Small intestine (tissue), 7 donors: ENCODE data around the gene ZNF785. TPM values are rescaled to one million over a fixed set of nuclear protein-coding genes. Genes with fewer than 3 reads are reported as not detected.
A peak's percentile ranks its signal among the peaks of the same experiment; 100 is the strongest.

Experiments used
- DNase-seq, 2 donors: peaks; one replicate each; pipeline versions ENCODE4 v3.0.0 to v3.0.0-alpha.2; 2013
- FAIRE-seq: peaks from 2 replicates; lab custom pipeline; 2012; peaks lifted over from hg19 to GRCh38; lab: Jason Lieb, UNC
- H3K27ac ChIP-seq, 3 donors: one replicate each; pipeline ENCODE4 v1.5.1; 2013; ENCODE audit warnings: low read length in 2 of 3, mild to moderate bottlenecking in 2 of 3, control low read depth in 1 of 3, inconsistent platforms in 1 of 3, low read depth in 1 of 3, moderate library complexity in 1 of 3
- H3K27me3 ChIP-seq, 3 donors: one replicate each; pipeline ENCODE4 v1.6.1; 2013; ENCODE audit warnings: low read length in 3 of 3, inconsistent platforms in 1 of 3; ENCODE audit not compliant: control insufficient read depth in 3 of 3, insufficient read depth in 3 of 3
- H3K36me3 ChIP-seq, 3 donors: one replicate each; pipeline ENCODE4 v1.6.1; 2013; ENCODE audit warnings: low read length in 3 of 3, inconsistent platforms in 1 of 3, low read depth in 1 of 3, mild to moderate bottlenecking in 1 of 3, moderate library complexity in 1 of 3; ENCODE audit not compliant: control insufficient read depth in 3 of 3, insufficient read depth in 2 of 3
- H3K4me1 ChIP-seq, 3 donors: one replicate each; pipeline ENCODE4 v1.6.1; 2013; ENCODE audit warnings: low read length in 2 of 3, inconsistent platforms in 1 of 3, low read depth in 1 of 3, mild to moderate bottlenecking in 1 of 3, moderate library complexity in 1 of 3; ENCODE audit not compliant: control insufficient read depth in 3 of 3, insufficient read depth in 2 of 3
- H3K4me3 ChIP-seq, 3 donors: one replicate each; pipeline ENCODE4 v1.5.1; 2013; ENCODE audit warnings: low read length in 3 of 3, control low read depth in 1 of 3, inconsistent platforms in 1 of 3, low read depth in 1 of 3, mild to moderate bottlenecking in 1 of 3, moderate library complexity in 1 of 3
- H3K9me3 ChIP-seq, 2 donors: one replicate each; pipeline ENCODE4 v1.6.1; 2013; ENCODE audit warnings: low read depth in 1 of 2, low read length in 1 of 2; ENCODE audit not compliant: control insufficient read depth in 2 of 2, insufficient read depth in 1 of 2
- WGBS, 3 donors: extraction: QIAGEN DNeasy Blood & Tissue Kit; methylation state at CpG; one replicate each; pipeline ENCODE4 v1.1.7; 2013; 5-methylcytosine and 5-hydroxymethylcytosine counted together
- polyA plus RNA-seq, 4 donors: library from polyadenylated mRNA; stranded (reverse) in 3 of 4; unstranded in 1 of 4; fragments of 200-250 nt in 3 of 4; fragments of 120-200 nt in 1 of 4; gene quantifications; one replicate each; pipeline versions ENCODE4 v1.2.1 to v1.2.3, GENCODE V29; 2013
- donor health status: healthy with polysubstance abuse.
- donor health status: control.
- donor health status: control.
- donor health status: Bipolar disorder and iron deficiency.
- donor health status: healthy.

Gene ZNF785
- polyA plus RNA-seq, 4 donors, result 1.9 to 20.4 (median 4.1) TPM

GRCh38 chr16:30535777-30536190 lies 49.7 kb downstream of the ZNF785 start:
- Histone ChIP-seq H3K27ac (peak overlapping the region; percentile 77 to 96 (median 90)), H3K4me3 (peak overlapping the region; percentile 71 to 85 (median 78)), H3K27me3 (no peaks in the 10 kb centered on the region), H3K4me1 (peaks cover 0 to 48% (median 0%) of the 10 kb centered on the region in 3 donors), H3K36me3 (peaks cover 0 to 30% (median 3%) of the 10 kb centered on the region in 3 donors), H3K9me3 (no peaks in the 10 kb centered on the region)
- FAIRE-seq, result no peak
- 22 to 27% (median 23%) methylated on average over 12 of the region's 12 CpGs for WGBS, 3 donors
- peak; percentile 85 to 87 for DNase-seq

GRCh38 chr16:30535106-30535776 lies 50.3 kb downstream of the ZNF785 start:
- FAIRE-seq (no peak), DNase-seq (no peak)
- WGBS, 3 donors, result 3 to 4% (median 3%) methylated on average over 18 of the region's 18 CpGs
- Histone ChIP-seq H3K36me3 (peaks cover 0 to 35% (median 3%) of the 10 kb centered on the region in 3 donors), H3K27ac (peak overlapping the region; percentile 77 to 96 (median 90)), H3K4me3 (peak overlapping the region; percentile 71 to 85 (median 78)), H3K9me3 (no peaks in the 10 kb centered on the region), H3K27me3 (no peaks in the 10 kb centered on the region), H3K4me1 (peaks cover 0 to 49% (median 0%) of the 10 kb centered on the region in 3 donors)

- 0% methylated on average over 66 to 70 of the region's 70 CpGs for whole genome bisulfite sequencing, 3 donors
- Histone ChIP-seq H3K4me3 (peak within 1 kb of the TSS; percentile 71 to 85 (median 78)), H3K27ac (peak within 1 kb of the TSS; percentile 77 to 96 (median 90)), H3K9me3 (no peaks in the 10 kb centered on the region), H3K4me1 (peaks cover 0 to 48% (median 0%) of the 10 kb centered on the region in 3 donors), H3K36me3 (peaks cover 0 to 35% (median 3%) of the 10 kb centered on the region in 3 donors), H3K27me3 (no peaks in the 10 kb centered on the region)
- no peak for FAIRE-seq
- DNase-seq, result peak; percentile 91 to 96
Observed at GRCh38 chr16:30534368-30535105, 51.0 kb downstream of the ZNF785 start, which contains the start of gene ZNF747. Gene ZNF747, minus strand, starts transcription at chr16:30534858. Its CDS starts 179 bp downstream, at chr16:30534679.

GRCh38 chr16:30533748-30534367 lies 51.6 kb downstream of the ZNF785 start:
- FAIRE-seq (no peak), DNase-seq (peak; percentile 48 to 50)
- 3 to 12% (median 4%) methylated on average over 25 to 29 of the region's 29 CpGs for WGBS, 3 donors
- no peaks in the 10 kb centered on the region for H3K27me3 ChIP-seq
- no peaks in the 10 kb centered on the region for H3K9me3 ChIP-seq
- peaks cover 0 to 37% (median 3%) of the 10 kb centered on the region in 3 donors for H3K36me3 ChIP-seq
- peak overlapping the region; percentile 71 to 85 (median 78) for H3K4me3 ChIP-seq
- peaks cover 0 to 48% (median 0%) of the 10 kb centered on the region in 3 donors for H3K4me1 ChIP-seq
- H3K27ac ChIP-seq, result peak overlapping the region; percentile 77 to 96 (median 90)

- peak overlapping the region in 2 of 3 donors; percentile 77 to 90 for H3K27ac ChIP-seq
- 42 to 61% (median 45%) methylated on average over 11 of the region's 11 CpGs for WGBS, 3 donors
- FAIRE-seq (no peak), DNase-seq (peak; percentile 45 to 72)
- no peaks in the 10 kb centered on the region for H3K9me3 ChIP-seq
- H3K27me3 ChIP-seq, result no peaks in the 10 kb centered on the region
- peaks cover 0 to 51% (median 0%) of the 10 kb centered on the region in 3 donors for H3K4me1 ChIP-seq
- peak overlapping the region in 2 of 3 donors; percentile 71 to 78 for H3K4me3 ChIP-seq
- H3K36me3 ChIP-seq, result peaks cover 0 to 37% (median 3%) of the 10 kb centered on the region in 3 donors
Observed at GRCh38 chr16:30533146-30533522, 52.4 kb downstream of the ZNF785 start.

DNA sequence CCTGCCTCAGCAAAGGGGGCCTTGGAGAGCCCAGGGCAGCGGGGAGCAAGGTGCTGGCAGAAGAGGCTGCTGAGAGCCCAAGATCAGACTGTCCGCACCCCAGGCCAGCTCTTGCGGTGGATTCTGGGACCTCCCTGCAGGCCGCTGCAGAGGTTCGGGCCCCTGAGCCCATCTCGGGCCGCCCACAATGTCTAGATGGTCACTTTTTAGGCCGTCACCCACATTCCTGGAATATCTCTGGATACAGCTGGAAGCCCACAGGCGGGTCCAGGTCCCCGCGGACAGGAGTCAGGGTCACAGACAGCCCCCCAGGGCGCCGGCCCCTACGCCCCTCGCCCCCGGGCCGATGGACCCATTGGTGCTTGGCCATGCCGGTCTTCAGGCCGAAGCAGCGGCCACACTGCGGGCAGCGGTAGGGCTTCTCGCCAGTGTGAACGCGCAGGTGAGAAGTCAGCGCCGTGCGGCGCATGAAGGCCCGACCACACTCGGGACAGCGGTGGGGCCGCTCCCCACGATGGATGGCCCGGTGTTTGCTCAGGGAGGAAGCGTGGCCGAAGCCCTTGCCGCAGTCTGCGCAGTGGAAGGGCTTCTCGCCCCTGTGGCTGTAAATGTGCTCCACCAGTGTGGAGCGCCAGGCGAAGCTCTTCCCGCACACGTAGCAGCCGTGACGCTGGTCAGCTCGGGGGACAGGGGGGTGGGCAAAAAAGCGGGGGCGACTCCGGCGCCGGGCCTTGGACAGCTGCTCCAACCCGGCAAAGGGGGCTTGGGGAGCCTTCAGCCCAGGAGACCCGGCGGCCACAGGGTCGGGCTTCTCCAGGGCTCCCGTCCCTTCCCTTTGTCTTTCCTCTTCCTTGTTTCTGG lies 53.0 kb downstream of the ZNF785 start:
- FAIRE-seq (no peak), DNase-seq (no peak)
- peaks cover 0 to 57% (median 4%) of the 10 kb centered on the region in 3 donors for H3K4me1 ChIP-seq
- H3K9me3 ChIP-seq, result no peaks in the 10 kb centered on the region
- no peaks in the 10 kb centered on the region for H3K27me3 ChIP-seq
- peaks cover 0 to 37% (median 3%) of the 10 kb centered on the region in 3 donors for H3K36me3 ChIP-seq
- peak overlapping the region in 1 of 3 donors; percentile 71 for H3K4me3 ChIP-seq
- H3K27ac ChIP-seq, result peak overlapping the region in 1 of 3 donors; percentile 90
- WGBS, 3 donors, result 93 to 96% (median 94%) methylated on average over 46 to 57 of the region's 57 CpGs
